H9 (cell line): ENCODE measurements around the gene GRB2. TPM values are rescaled to one million over a fixed set of nuclear protein-coding genes. Genes with fewer than 3 reads are reported as not detected.
A peak's percentile ranks its signal among the peaks of the same experiment; 100 is the strongest.

Source experiments
- DNase-seq: peaks from one replicate; pipeline ENCODE4 v3.0.0-alpha.2; 2017
- H2AFZ ChIP-seq: one replicate; pipeline ENCODE4 v1.6.1; 2013; ENCODE audit warnings: mild to moderate bottlenecking, low read length, control low read depth, moderate library complexity
- H2AK5ac ChIP-seq: 2 replicates; pipeline ENCODE4 v1.6.1; 2013; ENCODE audit warnings: low read length, control low read depth, mixed read lengths; ENCODE audit not compliant: insufficient read length
- H2BK120ac ChIP-seq: one replicate; pipeline ENCODE4 v1.6.1; 2013; ENCODE audit warnings: low read depth, mild to moderate bottlenecking, low read length, control low read depth, inconsistent platforms; ENCODE audit not compliant: poor library complexity, severe bottlenecking
- H2BK12ac ChIP-seq: 2 replicates; pipeline ENCODE4 v1.6.1; 2013; ENCODE audit warnings: low read length, control low read depth, mixed read lengths, low read depth; ENCODE audit not compliant: insufficient read length
- H2BK15ac ChIP-seq: 2 replicates; pipeline ENCODE4 v1.6.1; 2013; ENCODE audit warnings: low read depth, low read length, control low read depth
- H2BK20ac ChIP-seq: one replicate; pipeline ENCODE4 v1.6.1; 2013; ENCODE audit warnings: low read depth, mild to moderate bottlenecking, low read length, control low read depth, inconsistent platforms; ENCODE audit not compliant: poor library complexity, severe bottlenecking
- H2BK5ac ChIP-seq: 2 replicates; pipeline ENCODE4 v1.6.1; 2013; ENCODE audit warnings: low read length, control low read depth, mixed read lengths; ENCODE audit not compliant: insufficient read length
- H3K14ac ChIP-seq: 2 replicates; pipeline ENCODE4 v1.6.1; 2013; ENCODE audit warnings: low read length, control low read depth; ENCODE audit not compliant: insufficient read depth
- H3K18ac ChIP-seq: 2 replicates; pipeline ENCODE4 v1.6.1; 2013; ENCODE audit warnings: low read depth, mild to moderate bottlenecking, mixed read lengths, low read length, control low read depth; ENCODE audit not compliant: insufficient read length
- H3K23ac ChIP-seq: 2 replicates; pipeline ENCODE4 v1.6.1; 2013; ENCODE audit warnings: low read length, control low read depth, mixed read lengths, low read depth; ENCODE audit not compliant: insufficient read length
- H3K23me2 ChIP-seq: 2 replicates; pipeline ENCODE4 v1.6.1; 2013; ENCODE audit warnings: low read depth, mild to moderate bottlenecking, mixed read lengths, low read length, control low read depth; ENCODE audit not compliant: insufficient read length, poor library complexity, severe bottlenecking
- H3K27ac ChIP-seq: 2 replicates; pipeline ENCODE4 v1.5.1; 2013; ENCODE audit warnings: low read length, control low read depth, mixed read lengths, low read depth; ENCODE audit not compliant: insufficient read length
- H3K27me3 ChIP-seq: 2 replicates; pipeline ENCODE4 v1.6.1; 2013; ENCODE audit warnings: low read length, control low read depth, inconsistent platforms; ENCODE audit not compliant: insufficient read depth
- H3K4ac ChIP-seq: 2 replicates; pipeline ENCODE4 v1.6.1; 2013; ENCODE audit warnings: low read depth, mild to moderate bottlenecking, control low read depth, inconsistent platforms, low read length, moderate library complexity
- H3K4me1 ChIP-seq: 2 replicates; pipeline ENCODE4 v1.6.1; 2013; ENCODE audit warnings: low read length, control low read depth, inconsistent platforms; ENCODE audit not compliant: insufficient read depth
- H3K4me2 ChIP-seq: 2 replicates; pipeline ENCODE4 v1.6.1; 2013; ENCODE audit warnings: low read length, control low read depth, mixed read lengths; ENCODE audit not compliant: insufficient read length, insufficient read depth
- H3K56ac ChIP-seq: 2 replicates; pipeline ENCODE4 v1.6.1; 2013; ENCODE audit warnings: low read depth, mild to moderate bottlenecking, mixed read lengths, low read length, control low read depth; ENCODE audit not compliant: insufficient read length
- H3K79me1 ChIP-seq: 2 replicates; pipeline ENCODE4 v1.6.1; 2013; ENCODE audit warnings: low read depth, mild to moderate bottlenecking, moderate library complexity, low read length, control low read depth, inconsistent platforms; ENCODE audit not compliant: insufficient read depth, poor library complexity, severe bottlenecking
- H3K79me2 ChIP-seq: 2 replicates; pipeline ENCODE4 v1.6.1; 2013; ENCODE audit warnings: low read length, control low read depth, inconsistent platforms; ENCODE audit not compliant: insufficient read depth
- H3K9ac ChIP-seq: 2 replicates; pipeline ENCODE4 v1.6.1; 2013; ENCODE audit warnings: low read length, control low read depth, mixed read lengths; ENCODE audit not compliant: insufficient read length; ENCODE audit errors: extremely low read depth
- H3K9me3 ChIP-seq: one replicate; pipeline ENCODE4 v1.6.1; 2013; ENCODE audit warnings: low read depth, low read length, inconsistent platforms; ENCODE audit not compliant: control insufficient read depth
- H3T11ph ChIP-seq: one replicate; pipeline ENCODE4 v1.6.1; 2013; ENCODE audit warnings: mild to moderate bottlenecking, low read length, control low read depth, inconsistent platforms
- H4K20me1 ChIP-seq: one replicate; pipeline ENCODE4 v1.6.1; 2013; ENCODE audit not compliant: control insufficient read depth, insufficient read length, insufficient read depth
- H4K5ac ChIP-seq: 2 replicates; pipeline ENCODE4 v1.6.1; 2013; ENCODE audit warnings: low read depth, mild to moderate bottlenecking, mixed read lengths, low read length, control low read depth; ENCODE audit not compliant: insufficient read length
- H4K8ac ChIP-seq: replicated peaks from 2 replicates; pipeline ENCODE4 v1.6.1; 2013; ENCODE audit warnings: low read length, control low read depth, mixed read lengths, low read depth; ENCODE audit not compliant: insufficient read length
- H4K91ac ChIP-seq: 2 replicates; pipeline ENCODE4 v1.6.1; 2013; ENCODE audit warnings: low read depth, mild to moderate bottlenecking, moderate library complexity, mixed read lengths, low read length, control low read depth; ENCODE audit not compliant: insufficient read length
- H3K27ac Mint-ChIP-seq, 3 experiments: 2 replicates in 2 of 3; 3 replicates in 1 of 3; pipeline ENCODE4 v1.8.0; 2020 to 2021; ENCODE audit warnings: mixed read lengths in 3 of 3, mild to moderate bottlenecking in 1 of 3, moderate library complexity in 1 of 3
- H3K27me3 Mint-ChIP-seq: 2 replicates; pipeline ENCODE4 v1.8.0; 2021; ENCODE audit warnings: low read depth, mild to moderate bottlenecking, moderate library complexity, mixed read lengths
- H3K36me3 Mint-ChIP-seq, 3 experiments: 2 replicates in 2 of 3; 3 replicates in 1 of 3; pipeline ENCODE4 v1.8.0; 2020 to 2021; ENCODE audit warnings: low read depth in 3 of 3, mixed read lengths in 3 of 3; ENCODE audit not compliant: insufficient read depth in 1 of 3
- H3K4me1 Mint-ChIP-seq, 2 experiments: 2 replicates each; pipeline ENCODE4 v1.8.0; 2020; ENCODE audit warnings: mixed read lengths in 2 of 2
- H3K4me3 Mint-ChIP-seq, 2 experiments: 2 replicates in 1 of 2; 3 replicates in 1 of 2; pipeline ENCODE4 v1.8.0; 2020 to 2021; ENCODE audit warnings: mild to moderate bottlenecking in 2 of 2, mixed read lengths in 2 of 2, moderate library complexity in 1 of 2
- H3K9me3 Mint-ChIP-seq, 2 experiments: 2 replicates in 1 of 2; 3 replicates in 1 of 2; pipeline ENCODE4 v1.8.0; 2020; ENCODE audit warnings: mild to moderate bottlenecking in 2 of 2, mixed read lengths in 2 of 2, moderate library complexity in 1 of 2
- CTCF ChIP-seq: fragments of 200-600 bp; sonication (generic); conservative IDR thresholded peaks from 3 replicates; pipeline ENCODE4 v1.8.0; 2021; ENCODE audit warnings: antibody characterized with exemption, mild to moderate bottlenecking
- WGBS: extraction: QIAGEN DNeasy Blood & Tissue Kit; methylation state at CpG from one replicate; pipeline ENCODE4 v1.1.7; 2013; ENCODE audit warnings: missing lambda C conversion rate, low lambda C conversion rate, mixed read lengths; ENCODE audit not compliant: insufficient read length; ENCODE audit errors: extremely low coverage; 5-methylcytosine and 5-hydroxymethylcytosine counted together
- total RNA-seq: library from RNA; stranded (reverse); gene quantifications from 2 replicates; pipeline ENCODE4 v1.2.1, GENCODE V29; 2021

The GRB2 gene
- total RNA-seq, 1 experiment from 2014 or later: 91.7 TPM

GRCh38 chr17:75404731-75405364 is 630 bp downstream of the GRB2 start:
- no peak overlapping the region for H2BK5ac ChIP-seq
- no peak overlapping the region for H4K8ac ChIP-seq
- peaks cover 9% of the 10 kb centered on the region for H3K23me2 ChIP-seq
- no peak for TF ChIP-seq CTCF
- H2AFZ ChIP-seq: no peak overlapping the region
- no peak overlapping the region for H4K91ac ChIP-seq
- no peak overlapping the region for H3K27ac ChIP-seq
- no peak overlapping the region for H3K56ac ChIP-seq
- Mint-ChIP-seq H3K27me3 (peaks cover 4% of the 10 kb centered on the region), H3K36me3 (peaks cover 0 to 10% (median 4%) of the 10 kb centered on the region in 3 experiments; a peak in 3 of 7 replicates), H3K27ac (peak overlapping the region; percentile 10 to 53 (median 33); a peak in 2 of 7 replicates), H3K9me3 (no peaks in the 10 kb centered on the region), H3K4me1 (peaks cover 14 to 20% of the 10 kb centered on the region in 2 experiments), H3K4me3 (peak overlapping the region; percentile 78 to 88)
- H3K4me1 ChIP-seq: no peaks in the 10 kb centered on the region
- no peaks in the 10 kb centered on the region for H3K79me1 ChIP-seq
- no peak overlapping the region for H2BK15ac ChIP-seq
- WGBS: no CpG with 5 or more reads among the region's 37 CpGs
- no peaks in the 10 kb centered on the region for H4K20me1 ChIP-seq
- H2BK12ac ChIP-seq: no peak overlapping the region
- peak overlapping the region; percentile 99 for H3K4me2 ChIP-seq
- no peak overlapping the region for H3T11ph ChIP-seq
- H2BK20ac ChIP-seq: no peak overlapping the region
- H3K79me2 ChIP-seq: peaks cover 21% of the 10 kb centered on the region; the same call in 1 of the 2 replicates
- H2BK120ac ChIP-seq: no peak overlapping the region
- peak; percentile 62 for DNase-seq
- no peaks in the 10 kb centered on the region for H3K9me3 ChIP-seq
- H2AK5ac ChIP-seq: no peak overlapping the region
- H3K27me3 ChIP-seq: no peaks in the 10 kb centered on the region
- H4K5ac ChIP-seq: no peak overlapping the region
- peak overlapping the region; percentile 75 for H3K9ac ChIP-seq
- no peak overlapping the region for H3K23ac ChIP-seq
- H3K4ac ChIP-seq: no peak overlapping the region
- no peak overlapping the region for H3K18ac ChIP-seq
- no peak overlapping the region for H3K14ac ChIP-seq
